ENCODE measurements around the gene EIF3A. TPM values are rescaled to one million over a fixed set of nuclear protein-coding genes. Genes with fewer than 3 reads are reported as not detected.

The EIF3A gene
- polyA plus RNA-seq, 1 experiment = 55.7 TPM

GRCh38 chr10:119024882-119025281 lies 55.7 kb downstream of the EIF3A start:
- no peak for DNase-seq (ENCODE audit: low read depth, low spot score)
- POLR2A ChIA-PET = no interaction called here
- CTCF ChIA-PET = no interaction called here
- no peak overlapping the region for H3K27ac ChIP-seq (ENCODE audit: low read depth, low read length)
- H3K27me3 ChIP-seq (ENCODE audit: control insufficient read depth, insufficient read depth, low read length) = peaks cover 5% of the 10 kb centered on the region
- no peak overlapping the region for H3K4me3 ChIP-seq (ENCODE audit: low read depth, low read length)
- TF ChIP-seq CTCF (IDR thresholded peaks at IDR 0.05; ENCODE audit: low read depth, low read length) = no peak
- H3K9me3 ChIP-seq (ENCODE audit: control insufficient read depth, insufficient read depth, low read length) = no peaks in the 10 kb centered on the region

GRCh38 chr10:119023553-119023868 lies 57.1 kb downstream of the EIF3A start:
- Histone ChIP-seq H3K4me3 (ENCODE audit: low read depth, low read length) (no peak overlapping the region), H3K9me3 (ENCODE audit: control insufficient read depth, insufficient read depth, low read length) (no peaks in the 10 kb centered on the region), H3K27me3 (ENCODE audit: control insufficient read depth, insufficient read depth, low read length) (peaks cover 2% of the 10 kb centered on the region), H3K27ac (ENCODE audit: low read depth, low read length) (no peak overlapping the region)
- TF ChIP-seq CTCF (IDR thresholded peaks at IDR 0.05; ENCODE audit: low read depth, low read length) = no peak
- ChIA-PET POLR2A (interaction anchor here (2.3 kb wide), 1 partner anchor 17 kb away, joined by 7 read pairs; no protein-coding TSS in a partner anchor), CTCF (no interaction called here)
- DNase-seq (ENCODE audit: low read depth, low spot score) = no peak

- TF ChIP-seq CTCF (IDR thresholded peaks at IDR 0.05; ENCODE audit: low read depth, low read length) = no peak
- ChIA-PET POLR2A (interaction anchor here (0.6 to 2.3 kb wide), 3 partner anchors 9 to 268 kb away, joined by 3 to 7 read pairs (median 3); partner anchors contain the start of gene CACUL1), CTCF (no interaction called here)
- Histone ChIP-seq H3K27me3 (ENCODE audit: control insufficient read depth, insufficient read depth, low read length) (peaks cover 2% of the 10 kb centered on the region), H3K4me3 (ENCODE audit: low read depth, low read length) (no peak overlapping the region), H3K9me3 (ENCODE audit: control insufficient read depth, insufficient read depth, low read length) (no peaks in the 10 kb centered on the region), H3K27ac (ENCODE audit: low read depth, low read length) (no peak overlapping the region)
- no peak for DNase-seq (ENCODE audit: low read depth, low spot score)
These were observed 57.6 kb downstream of the EIF3A start for GRCh38 chr10:119022846-119023552.

- POLR2A ChIA-PET = interaction anchor here (0.5 kb wide), 1 partner anchor 48 kb away, joined by 12 read pairs; no protein-coding TSS in a partner anchor
- CTCF ChIA-PET = no interaction called here
- Histone ChIP-seq H3K4me3 (ENCODE audit: low read depth, low read length) (no peak overlapping the region), H3K27me3 (ENCODE audit: control insufficient read depth, insufficient read depth, low read length) (peaks cover 12% of the 10 kb centered on the region), H3K27ac (ENCODE audit: low read depth, low read length) (no peak overlapping the region), H3K9me3 (ENCODE audit: control insufficient read depth, insufficient read depth, low read length) (no peaks in the 10 kb centered on the region)
- TF ChIP-seq CTCF (IDR thresholded peaks at IDR 0.05; ENCODE audit: low read depth, low read length) = no peak
- DNase-seq (ENCODE audit: low read depth, low spot score) = no peak
These were observed 60.0 kb downstream of the EIF3A start for GRCh38 chr10:119020627-119020946.

- Histone ChIP-seq H3K27ac (ENCODE audit: low read depth, low read length) (no peak overlapping the region), H3K4me3 (ENCODE audit: low read depth, low read length) (no peak overlapping the region), H3K27me3 (ENCODE audit: control insufficient read depth, insufficient read depth, low read length) (peaks cover 14% of the 10 kb centered on the region), H3K9me3 (ENCODE audit: control insufficient read depth, insufficient read depth, low read length) (no peaks in the 10 kb centered on the region)
- CTCF ChIA-PET = no interaction called here
- TF ChIP-seq CTCF (IDR thresholded peaks at IDR 0.05; ENCODE audit: low read depth, low read length) = no peak
- DNase-seq (ENCODE audit: low read depth, low spot score) = no peak
- POLR2A ChIA-PET = interaction anchor here (1.1 to 1.7 kb wide), 4 partner anchors 16 to 252 kb away, joined by 3 to 9 read pairs (median 8); partner anchors contain the start of genes CACUL1 and NANOS1
These were observed 73.4 kb downstream of the EIF3A start for GRCh38 chr10:119007211-119007574.

Data from AG04450 (cell line).